Stimulated activated memory B cell treated with anti-CD40 and anti-IgM and Interleukin-4, amounts not matched to agents 10 μg/mL and 1 μg/mL and 100 μg/mL, for 72 hours (primary cell): ENCODE data around the gene B4GALT2.

Source experiments
- ATAC-seq: fragments of 150-1000 bp; cut with Tn5 transposase; 2 replicates; pipeline ENCODE4 v1.10.0; 2021
- H3K27ac Mint-ChIP-seq: one replicate; pipeline ENCODE4 v1.8.0; 2022; ENCODE audit warnings: mild to moderate bottlenecking, mixed read lengths
- H3K27me3 Mint-ChIP-seq: one replicate; pipeline ENCODE4 v1.8.0; 2022; ENCODE audit warnings: mixed read lengths
- H3K36me3 Mint-ChIP-seq: one replicate; pipeline ENCODE4 v1.8.0; 2022; ENCODE audit warnings: mixed read lengths
- H3K4me1 Mint-ChIP-seq: one replicate; pipeline ENCODE4 v1.8.0; 2022; ENCODE audit warnings: mixed read lengths
- H3K4me3 Mint-ChIP-seq: one replicate; pipeline ENCODE4 v1.8.0; 2022; ENCODE audit warnings: mild to moderate bottlenecking, moderate library complexity, mixed read lengths
- H3K9me3 Mint-ChIP-seq: one replicate; pipeline ENCODE4 v1.8.0; 2022; ENCODE audit warnings: mixed read lengths

The B4GALT2 gene

DNA sequence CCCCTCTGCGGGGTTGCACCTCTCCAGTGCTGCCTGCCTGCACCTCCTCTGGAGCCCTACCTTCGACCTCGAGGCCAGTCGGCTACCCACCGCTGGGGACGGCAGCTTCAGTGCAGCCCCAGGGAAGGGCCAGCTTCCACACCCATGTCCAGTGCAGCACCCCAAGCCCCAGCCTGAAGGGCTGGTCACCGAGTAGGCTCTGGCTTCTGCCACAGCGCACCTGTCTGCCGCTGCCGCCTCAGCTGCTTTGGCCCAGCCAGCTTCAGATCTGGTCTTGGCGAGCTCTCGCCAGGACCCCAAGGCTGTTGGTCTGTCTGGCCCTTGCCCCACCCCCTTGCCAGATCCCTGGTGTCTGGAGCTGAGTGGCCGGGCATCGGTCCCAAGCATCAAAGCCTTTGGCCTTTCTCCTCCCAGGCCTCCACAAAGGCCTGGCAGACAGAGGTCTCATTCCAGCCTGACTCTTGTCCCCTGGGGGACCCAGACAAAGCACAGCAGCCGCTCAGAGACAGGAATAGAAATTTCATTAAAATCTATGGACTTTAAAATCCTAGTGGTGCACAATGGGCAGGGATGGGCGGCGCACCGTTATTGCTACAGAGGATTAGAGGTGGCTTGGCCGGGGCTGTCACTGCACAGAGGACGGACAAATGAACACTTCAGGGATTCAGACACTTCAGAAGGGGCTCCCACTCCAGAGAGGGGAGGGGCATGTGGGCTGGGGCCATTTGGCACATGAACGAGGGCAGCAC is 17.1 kb downstream of the B4GALT2 start:
- Mint-ChIP-seq H3K4me1 (peaks cover 37% of the 10 kb centered on the region), H3K27me3 (peaks cover 6% of the 10 kb centered on the region), H3K36me3 (no peaks in the 10 kb centered on the region), H3K4me3 (no peak overlapping the region), H3K9me3 (no peaks in the 10 kb centered on the region), H3K27ac (no peak overlapping the region)
- no peak for ATAC-seq

GRCh38 chr1:43996733-43997115 is 17.7 kb downstream of the B4GALT2 start:
- Mint-ChIP-seq H3K4me1 (peaks cover 31% of the 10 kb centered on the region), H3K36me3 (no peaks in the 10 kb centered on the region), H3K27ac (no peak overlapping the region), H3K27me3 (peaks cover 12% of the 10 kb centered on the region), H3K4me3 (no peak overlapping the region), H3K9me3 (no peaks in the 10 kb centered on the region)
- no peak for ATAC-seq

DNA sequence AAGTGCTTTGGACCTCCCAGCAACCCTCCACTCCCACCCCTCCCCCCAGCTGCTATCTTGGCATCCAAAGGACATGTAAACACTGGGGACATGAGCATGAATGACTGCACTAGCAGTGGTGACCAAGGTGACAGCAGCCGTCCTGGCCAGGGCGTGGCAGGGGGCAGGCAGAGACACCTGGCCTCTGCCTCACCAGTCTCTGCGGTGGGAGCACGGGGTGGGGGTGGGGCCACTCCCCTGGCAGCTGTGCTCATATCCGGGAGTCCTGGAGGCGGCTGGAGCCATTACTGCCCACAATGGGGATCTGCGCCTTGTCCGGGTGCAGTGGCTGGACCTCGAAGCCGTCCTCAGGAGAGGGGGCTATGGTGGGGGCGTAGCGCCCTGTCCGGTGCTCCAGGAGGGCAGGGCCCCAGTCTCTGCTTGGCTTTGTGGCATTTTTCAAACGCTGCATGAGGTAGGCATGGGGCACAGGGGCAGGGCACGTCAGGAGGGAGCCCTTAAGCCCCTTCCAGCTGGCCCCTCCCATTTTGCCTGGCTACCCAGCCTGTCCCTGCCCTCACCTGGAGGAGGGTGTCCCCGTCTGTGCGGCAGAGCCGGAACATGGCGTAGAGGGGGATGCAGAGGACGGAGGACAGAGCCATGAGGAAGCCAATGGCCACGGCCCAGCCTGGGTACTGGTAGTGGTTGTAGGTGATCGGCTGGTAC is 18.4 kb downstream of the B4GALT2 start:
- no peaks in the 10 kb centered on the region for H3K9me3 Mint-ChIP-seq
- no peak overlapping the region for H3K27ac Mint-ChIP-seq
- H3K4me1 Mint-ChIP-seq: peaks cover 24% of the 10 kb centered on the region
- no peak for ATAC-seq
- no peak overlapping the region for H3K4me3 Mint-ChIP-seq
- peaks cover 12% of the 10 kb centered on the region for H3K27me3 Mint-ChIP-seq
- H3K36me3 Mint-ChIP-seq: no peaks in the 10 kb centered on the region

DNA sequence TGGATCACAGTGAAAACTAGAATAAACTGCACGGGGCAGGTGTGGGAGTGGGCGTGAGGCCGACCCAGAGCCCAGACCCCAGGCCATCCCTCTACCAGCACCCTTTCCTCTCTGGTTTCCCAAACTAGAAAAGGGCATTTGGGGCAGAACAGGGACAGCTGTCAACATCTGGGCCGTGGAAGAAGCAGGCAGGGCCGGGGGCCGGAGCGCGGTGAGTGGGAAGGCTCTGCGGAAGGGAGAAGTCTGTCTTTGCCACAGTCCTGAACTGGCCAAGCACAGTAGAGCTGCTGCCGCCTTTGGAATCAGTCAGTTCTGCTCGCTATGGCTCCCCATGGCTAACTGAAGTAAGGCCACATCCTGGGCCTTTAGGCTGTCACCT is 19.0 kb downstream of the B4GALT2 start:
- Mint-ChIP-seq H3K36me3 (no peaks in the 10 kb centered on the region), H3K27me3 (peaks cover 12% of the 10 kb centered on the region), H3K4me3 (no peak overlapping the region), H3K27ac (no peak overlapping the region), H3K4me1 (peaks cover 19% of the 10 kb centered on the region), H3K9me3 (no peaks in the 10 kb centered on the region)
- no peak for ATAC-seq

DNA sequence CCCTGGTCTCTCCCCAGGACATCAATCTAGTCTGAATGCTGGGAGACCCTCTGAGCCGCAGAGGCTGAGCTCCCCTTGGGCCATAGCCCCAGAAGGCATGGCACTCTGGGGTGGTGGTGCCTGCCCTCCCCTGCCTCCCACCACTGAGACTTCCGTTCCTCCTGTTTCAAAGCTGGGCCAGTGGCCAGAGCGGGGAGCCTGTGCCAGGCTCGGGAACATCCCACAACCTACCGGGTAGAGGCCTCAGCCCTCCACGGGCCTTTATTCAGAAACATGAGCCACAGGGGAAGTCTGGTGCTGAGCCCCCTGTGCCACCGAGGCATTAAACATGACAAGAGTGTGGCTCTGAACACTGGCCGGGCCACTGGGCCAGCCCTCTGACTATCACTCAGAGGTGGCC is 20.4 kb downstream of the B4GALT2 start:
- H3K4me3 Mint-ChIP-seq: no peak overlapping the region
- ATAC-seq: no peak
- no peak overlapping the region for H3K27ac Mint-ChIP-seq
- H3K4me1 Mint-ChIP-seq: peaks cover 6% of the 10 kb centered on the region
- H3K9me3 Mint-ChIP-seq: no peaks in the 10 kb centered on the region
- peaks cover 12% of the 10 kb centered on the region for H3K27me3 Mint-ChIP-seq
- H3K36me3 Mint-ChIP-seq: no peaks in the 10 kb centered on the region

- Mint-ChIP-seq H3K36me3 (no peaks in the 10 kb centered on the region), H3K4me1 (no peaks in the 10 kb centered on the region), H3K9me3 (no peaks in the 10 kb centered on the region), H3K4me3 (no peak overlapping the region), H3K27ac (no peak overlapping the region), H3K27me3 (peaks cover 12% of the 10 kb centered on the region)
- ATAC-seq: no peak
Observed at GRCh38 chr1:44000122-44000665, 21.2 kb downstream of the B4GALT2 start.

GRCh38 chr1:44002165-44002564 is 23.2 kb downstream of the B4GALT2 start:
- no peak overlapping the region for H3K4me3 Mint-ChIP-seq
- no peaks in the 10 kb centered on the region for H3K36me3 Mint-ChIP-seq
- H3K27ac Mint-ChIP-seq: peak overlapping the region; percentile 28
- no peaks in the 10 kb centered on the region for H3K9me3 Mint-ChIP-seq
- no peak for ATAC-seq
- no peaks in the 10 kb centered on the region for H3K4me1 Mint-ChIP-seq
- peaks cover 12% of the 10 kb centered on the region for H3K27me3 Mint-ChIP-seq

DNA sequence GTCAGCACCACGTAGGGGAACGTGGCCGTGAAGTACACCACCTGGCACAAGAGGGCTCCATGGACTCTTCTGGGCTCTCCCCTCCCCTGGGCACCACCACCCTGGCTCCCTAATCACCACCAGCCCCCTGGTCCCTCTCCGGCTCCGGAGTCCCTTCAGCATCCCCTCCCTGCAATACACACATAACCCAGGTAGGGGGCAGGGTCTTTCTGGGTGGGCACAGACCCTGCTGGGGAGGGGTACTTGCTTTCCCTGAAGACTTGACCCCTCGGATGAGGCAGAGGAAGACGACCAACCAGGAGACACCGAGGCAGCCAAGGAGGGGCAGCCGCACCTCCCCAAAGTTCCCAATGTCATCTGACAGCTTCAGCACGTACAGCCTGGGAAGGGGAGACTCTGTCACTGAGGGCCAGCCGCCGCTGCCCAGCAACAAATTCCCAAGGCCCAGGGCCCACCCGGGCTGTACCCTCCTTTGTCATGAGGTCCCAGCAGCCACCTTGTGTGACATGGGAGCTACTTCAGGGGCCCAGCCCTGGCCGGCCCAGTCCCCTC is 23.7 kb downstream of the B4GALT2 start:
- Mint-ChIP-seq H3K36me3 (no peaks in the 10 kb centered on the region), H3K9me3 (no peaks in the 10 kb centered on the region), H3K27ac (no peak overlapping the region), H3K4me3 (no peak overlapping the region), H3K4me1 (no peaks in the 10 kb centered on the region), H3K27me3 (peaks cover 12% of the 10 kb centered on the region)
- no peak for ATAC-seq

DNA sequence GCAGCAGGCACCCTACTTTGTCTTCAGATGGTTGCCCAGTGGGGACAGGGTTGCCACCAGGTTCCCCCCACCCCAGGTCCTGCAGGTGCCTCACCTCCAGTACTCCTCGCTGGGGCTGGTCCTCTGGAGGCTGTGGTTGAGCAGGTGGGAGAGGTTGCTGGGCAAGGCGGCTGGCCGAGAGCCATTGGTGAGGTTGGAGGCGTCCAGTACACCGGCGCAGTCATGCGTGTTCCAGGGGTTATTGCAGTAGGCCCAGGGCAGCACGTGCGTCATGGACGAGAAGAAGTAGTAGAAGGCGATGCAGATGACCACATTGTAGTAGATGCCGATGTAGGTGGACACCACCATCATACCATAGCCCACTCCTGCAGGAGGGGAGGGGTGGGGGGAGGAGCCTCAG is 29.2 kb downstream of the B4GALT2 start:
- no peak for ATAC-seq
- no peak overlapping the region for H3K4me3 Mint-ChIP-seq
- H3K36me3 Mint-ChIP-seq: no peaks in the 10 kb centered on the region
- no peaks in the 10 kb centered on the region for H3K9me3 Mint-ChIP-seq
- H3K27ac Mint-ChIP-seq: no peak overlapping the region
- no peaks in the 10 kb centered on the region for H3K4me1 Mint-ChIP-seq
- no peaks in the 10 kb centered on the region for H3K27me3 Mint-ChIP-seq

GRCh38 chr1:44010935-44011471 is 32.0 kb downstream of the B4GALT2 start:
- Mint-ChIP-seq H3K36me3 (no peaks in the 10 kb centered on the region), H3K4me3 (no peak overlapping the region), H3K27me3 (peaks cover 16% of the 10 kb centered on the region), H3K4me1 (no peaks in the 10 kb centered on the region), H3K27ac (no peak overlapping the region), H3K9me3 (no peaks in the 10 kb centered on the region)
- ATAC-seq: no peak

- H3K36me3 Mint-ChIP-seq: no peaks in the 10 kb centered on the region
- no peak overlapping the region for H3K27ac Mint-ChIP-seq
- no peaks in the 10 kb centered on the region for H3K4me1 Mint-ChIP-seq
- no peak overlapping the region for H3K4me3 Mint-ChIP-seq
- H3K27me3 Mint-ChIP-seq: peaks cover 16% of the 10 kb centered on the region
- H3K9me3 Mint-ChIP-seq: no peaks in the 10 kb centered on the region
- ATAC-seq: no peak
Observed at GRCh38 chr1:44012404-44012803, 33.4 kb downstream of the B4GALT2 start.

- H3K27me3 Mint-ChIP-seq: peaks cover 16% of the 10 kb centered on the region
- H3K4me1 Mint-ChIP-seq: no peaks in the 10 kb centered on the region
- ATAC-seq: no peak
- no peak overlapping the region for H3K4me3 Mint-ChIP-seq
- no peaks in the 10 kb centered on the region for H3K9me3 Mint-ChIP-seq
- no peaks in the 10 kb centered on the region for H3K36me3 Mint-ChIP-seq
- no peak overlapping the region for H3K27ac Mint-ChIP-seq
Observed at GRCh38 chr1:44012941-44013609, 34.1 kb downstream of the B4GALT2 start.

DNA sequence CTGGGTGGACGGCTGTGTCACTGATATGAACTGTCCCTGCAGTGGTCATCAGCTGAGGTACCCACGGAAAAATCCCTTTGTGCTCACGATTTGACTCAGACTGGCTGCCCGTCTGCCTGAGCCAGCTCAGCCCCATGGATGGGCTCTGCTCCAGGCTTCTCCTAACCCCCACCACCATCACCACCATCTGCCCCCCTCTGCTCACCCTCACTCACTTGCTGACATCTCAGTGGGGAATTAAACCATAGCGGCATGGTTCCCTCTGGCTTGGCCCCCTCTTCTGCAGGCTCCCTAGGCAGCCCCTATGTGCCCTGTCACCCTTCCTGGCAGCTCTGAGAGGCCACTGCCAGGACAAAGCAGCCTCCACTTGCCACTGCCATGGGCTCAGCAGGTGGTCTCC is 34.9 kb downstream of the B4GALT2 start:
- Mint-ChIP-seq H3K9me3 (no peaks in the 10 kb centered on the region), H3K4me3 (no peak overlapping the region), H3K36me3 (no peaks in the 10 kb centered on the region), H3K27me3 (peaks cover 16% of the 10 kb centered on the region), H3K27ac (no peak overlapping the region), H3K4me1 (no peaks in the 10 kb centered on the region)
- no peak for ATAC-seq

- Mint-ChIP-seq H3K27me3 (peaks cover 16% of the 10 kb centered on the region), H3K9me3 (no peaks in the 10 kb centered on the region), H3K4me1 (no peaks in the 10 kb centered on the region), H3K4me3 (no peak overlapping the region), H3K27ac (no peak overlapping the region), H3K36me3 (no peaks in the 10 kb centered on the region)
- no peak for ATAC-seq
Observed at GRCh38 chr1:44014365-44015104, 35.5 kb downstream of the B4GALT2 start.

- Mint-ChIP-seq H3K4me3 (no peak overlapping the region), H3K9me3 (no peaks in the 10 kb centered on the region), H3K4me1 (no peaks in the 10 kb centered on the region), H3K27me3 (peaks cover 16% of the 10 kb centered on the region), H3K27ac (no peak overlapping the region), H3K36me3 (no peaks in the 10 kb centered on the region)
- ATAC-seq: no peak
Observed at GRCh38 chr1:44015206-44015605, 36.2 kb downstream of the B4GALT2 start.
